ELF-1 (cell line): ENCODE measurements around the gene ABHD1.
A peak's percentile ranks its signal among the peaks of the same experiment; 100 is the strongest.
"Not testable (repeated sequence)": the region's sequence is repeated elsewhere in the genome, so short reads cannot be mapped to it uniquely, and the experiment has no call there.

Experiments
- DNase-seq: peaks from one replicate; pipeline ENCODE4 v3.0.0-alpha.2; 2016; ENCODE audit warnings: low read depth, low spot score

Gene ABHD1

DNA sequence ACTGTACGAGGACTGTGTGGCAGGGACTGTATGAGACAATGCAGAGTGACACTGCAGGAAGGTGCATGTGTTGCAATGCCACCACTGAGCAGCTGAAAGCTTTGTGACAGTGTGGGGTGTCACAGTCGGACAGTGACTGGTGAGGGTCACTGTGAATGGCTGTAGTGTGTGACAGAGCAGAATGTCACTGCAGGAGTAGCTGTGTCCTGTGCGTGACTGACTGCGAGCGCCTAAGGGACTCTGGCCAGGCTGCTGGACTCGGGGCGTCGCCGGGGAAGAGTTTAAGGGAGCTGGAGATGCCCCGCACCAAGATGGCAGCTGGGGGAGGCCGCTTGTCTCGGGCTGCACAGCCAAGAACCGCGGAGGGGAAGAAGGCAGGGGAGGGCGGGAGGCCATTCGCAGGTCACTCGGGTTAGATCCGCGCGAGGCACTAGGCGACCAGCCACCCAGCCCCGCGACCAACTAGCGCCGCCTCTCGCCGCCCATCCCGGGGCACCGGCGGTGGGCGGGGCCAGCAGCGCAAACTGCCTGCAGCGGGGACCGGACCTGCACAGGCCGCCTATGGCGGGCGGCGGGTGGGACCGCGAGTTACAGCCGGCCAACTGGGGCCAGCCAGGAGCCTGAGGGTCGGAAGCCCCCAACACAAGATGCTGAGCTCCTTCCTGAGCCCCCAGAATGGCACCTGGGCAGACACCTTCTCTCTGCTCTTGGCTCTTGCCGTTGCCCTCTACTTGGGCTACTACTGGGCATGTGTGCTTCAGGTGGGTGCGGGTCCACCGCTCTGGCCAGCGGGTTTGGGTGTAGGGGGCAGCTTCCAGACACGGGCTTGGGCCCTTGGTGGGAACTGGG, at the start of gene ABHD1:
Gene ABHD1, plus strand, starts transcription at position 514 of the 849 bp plus-strand sequence. Its CDS starts 134 bp downstream, at position 648.
- DNase-seq, result peak; percentile 40

DNA sequence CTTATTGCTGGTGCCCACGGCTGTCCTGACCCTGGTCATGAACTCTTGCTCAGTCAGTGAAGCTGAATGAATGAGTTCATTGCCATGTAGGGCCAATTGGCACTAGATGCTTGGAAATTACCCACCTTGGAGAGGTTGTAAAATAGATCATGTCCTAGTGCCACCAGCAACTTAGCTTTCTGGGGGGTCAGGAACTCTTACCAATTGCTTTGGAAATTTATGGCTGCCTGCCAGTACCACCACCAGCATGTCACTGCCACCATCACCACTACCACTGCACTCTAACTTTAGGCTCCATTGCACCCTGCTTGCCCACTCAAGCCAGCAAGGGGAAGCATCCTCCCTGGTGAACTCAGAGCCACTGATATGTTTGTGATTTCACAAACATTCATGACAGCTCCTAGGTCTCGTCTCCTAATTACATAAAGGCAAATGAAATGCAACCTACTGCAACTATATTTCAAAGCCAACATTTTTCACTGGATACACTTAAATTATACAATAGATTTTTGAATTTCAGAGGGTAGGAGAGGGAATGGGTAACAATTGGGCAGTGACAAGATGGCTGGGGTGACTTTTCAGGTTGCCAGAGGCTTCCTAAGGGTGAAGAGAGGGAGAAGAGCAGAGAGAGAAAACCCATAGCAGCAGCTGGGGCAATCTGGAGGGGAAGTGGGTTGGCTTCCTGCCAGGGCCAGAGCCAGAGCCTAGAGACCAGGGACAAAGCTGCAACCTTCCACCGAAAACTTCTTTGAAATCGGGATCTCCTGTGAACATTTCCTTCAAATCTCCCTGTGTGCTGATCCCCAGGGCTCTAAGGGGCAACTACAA, 48.7 kb upstream of the ABHD1 start:
- DNase-seq, result no peak

DNA sequence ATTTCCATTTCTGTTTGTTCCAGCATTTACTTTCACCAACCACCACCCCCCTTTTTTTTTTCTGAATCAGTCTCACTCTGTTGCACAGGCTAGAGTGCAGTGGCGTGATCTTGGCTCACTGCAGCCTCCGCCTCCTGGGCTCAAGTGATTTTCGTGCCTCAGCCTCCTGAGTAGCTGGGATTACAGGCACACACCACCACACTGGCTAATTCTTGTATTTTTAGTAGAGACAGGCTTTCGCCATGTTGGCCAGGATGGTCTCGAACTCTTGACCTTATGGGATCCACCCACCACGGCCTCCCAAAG, 48.1 kb upstream of the ABHD1 start:
- not testable (repeated sequence) for DNase-seq

DNA sequence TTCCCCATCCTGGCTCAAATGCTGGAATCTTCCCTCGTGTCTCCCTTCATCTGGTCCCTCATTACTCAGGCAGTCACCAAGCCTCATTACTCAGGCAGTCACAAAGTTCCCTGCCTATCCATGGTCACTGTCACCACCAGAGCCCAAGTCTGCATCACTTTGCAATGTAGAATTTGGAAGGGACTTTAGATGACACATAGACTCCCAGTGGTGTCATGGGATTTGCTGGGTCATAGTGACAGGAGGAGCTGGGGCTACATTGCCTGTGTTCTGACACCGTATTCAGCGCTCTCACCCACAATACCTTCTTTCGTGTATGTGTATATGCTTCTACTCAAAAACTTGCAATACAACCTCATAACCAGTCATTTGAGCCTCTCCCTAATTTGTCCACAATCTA, 47.3 kb upstream of the ABHD1 start:
- DNase-seq, result no peak

DNA sequence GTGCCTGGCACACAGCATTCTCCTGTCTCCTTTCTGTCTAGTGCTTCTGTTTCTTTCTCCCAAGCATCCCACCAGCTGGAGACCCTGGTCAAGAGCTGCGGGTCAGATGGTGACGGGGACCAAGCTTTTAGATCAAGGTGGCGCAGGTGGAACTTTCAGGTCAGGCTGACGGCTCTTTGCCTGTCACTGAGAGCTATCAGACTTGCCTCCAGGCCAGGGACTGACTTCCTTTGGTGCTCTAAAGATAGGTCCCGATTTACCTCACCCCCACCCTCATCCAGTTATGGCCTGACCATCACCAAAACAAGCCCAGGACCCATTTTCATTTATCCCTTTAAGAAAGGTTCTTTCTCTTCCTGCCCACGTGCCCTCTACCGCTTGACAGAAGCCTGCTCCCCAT, 46.4 kb upstream of the ABHD1 start:
- no peak for DNase-seq

DNA sequence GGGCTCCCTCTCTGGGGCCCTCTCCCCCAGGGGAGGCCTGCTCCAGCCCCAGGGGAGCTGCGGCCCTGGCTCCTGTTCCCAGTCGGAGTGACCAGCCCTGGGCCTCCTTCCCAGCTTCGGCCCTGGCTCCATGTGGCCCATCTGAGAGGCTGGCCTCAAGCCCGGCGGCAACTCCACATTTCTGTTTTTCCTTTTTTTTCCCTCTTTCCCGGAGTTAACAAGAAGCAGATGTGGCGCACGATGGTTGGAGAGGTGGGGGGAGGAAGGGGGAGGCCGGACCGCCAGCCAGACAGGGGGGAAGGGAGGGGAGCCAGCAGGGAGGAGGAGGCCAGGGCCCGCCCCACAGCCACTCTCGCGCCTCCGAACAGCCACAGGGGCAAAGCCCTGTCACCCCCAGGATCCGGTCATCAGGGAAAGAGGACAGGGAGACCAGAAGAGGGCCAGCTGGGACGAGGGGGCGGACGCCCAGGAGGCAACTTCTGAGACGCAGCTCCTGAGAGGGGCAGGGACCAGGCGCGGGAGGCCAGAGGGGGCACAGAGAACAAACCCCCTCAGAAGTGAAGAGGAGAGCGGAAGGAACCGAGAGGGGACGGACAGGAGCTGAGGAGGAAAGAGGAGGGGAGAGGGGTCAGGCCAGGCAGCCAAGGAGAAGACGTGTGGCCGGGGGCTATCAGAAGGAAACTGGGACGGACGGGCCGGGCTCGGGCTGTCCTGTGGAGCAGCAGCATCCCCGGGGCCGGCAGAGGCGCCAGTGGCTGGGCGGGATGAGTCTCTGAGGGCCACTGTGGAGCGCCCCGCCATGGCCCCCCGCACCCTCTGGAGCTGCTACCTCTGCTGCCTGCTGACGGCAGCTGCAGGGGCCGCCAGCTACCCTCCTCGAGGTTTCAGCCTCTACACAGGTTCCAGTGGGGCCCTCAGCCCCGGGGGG, 45.1 kb upstream of the ABHD1 start, which contains the start of gene EMILIN1:
Gene EMILIN1, plus strand, starts transcription at position 349 of the 928 bp plus-strand sequence. Its CDS starts 451 bp downstream, at position 800.
- no peak for DNase-seq

DNA sequence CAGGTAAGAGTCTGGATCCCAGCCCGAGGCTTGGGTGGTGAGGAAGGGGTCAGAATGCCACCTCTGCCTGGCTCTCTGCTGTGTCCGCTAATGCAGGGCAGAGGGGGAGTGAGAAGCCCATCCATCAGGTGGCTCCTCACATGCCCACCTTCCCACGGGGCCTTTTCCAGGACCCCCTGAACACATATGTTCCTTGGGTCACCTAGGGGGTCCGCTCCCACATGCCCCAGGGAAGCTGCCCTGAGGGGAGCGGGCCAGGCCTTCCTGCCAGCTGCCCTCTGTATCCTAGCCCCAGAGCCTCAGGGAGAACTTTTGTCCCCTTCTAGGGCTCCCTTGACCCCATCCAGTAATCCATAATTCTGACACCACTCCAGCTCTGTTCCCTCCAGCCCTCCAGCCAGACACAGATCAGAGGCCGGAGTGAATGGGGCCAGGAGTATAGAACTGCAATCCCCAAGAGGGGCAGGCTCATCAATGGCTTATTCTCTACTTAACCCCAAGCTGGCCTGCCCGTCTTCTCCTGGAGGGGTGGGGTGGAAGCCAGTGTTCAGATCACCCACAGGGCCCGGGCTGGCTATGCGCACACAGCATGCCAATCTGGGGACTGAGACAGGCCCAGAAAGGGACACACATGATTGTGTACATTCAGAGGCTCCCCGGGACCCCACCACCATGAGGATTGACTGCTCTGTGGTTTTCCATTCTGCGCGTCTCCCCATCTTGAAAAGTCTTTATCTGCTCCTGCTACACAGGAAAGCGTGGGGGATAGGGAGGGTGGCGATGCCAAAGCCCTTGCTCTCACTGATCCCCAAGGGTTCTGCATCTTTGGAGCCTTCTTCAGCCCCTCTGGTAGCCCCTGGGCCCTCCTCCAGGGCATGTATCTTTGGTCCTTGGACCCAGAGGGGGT, 44.1 kb upstream of the ABHD1 start:
- no peak for DNase-seq

DNA sequence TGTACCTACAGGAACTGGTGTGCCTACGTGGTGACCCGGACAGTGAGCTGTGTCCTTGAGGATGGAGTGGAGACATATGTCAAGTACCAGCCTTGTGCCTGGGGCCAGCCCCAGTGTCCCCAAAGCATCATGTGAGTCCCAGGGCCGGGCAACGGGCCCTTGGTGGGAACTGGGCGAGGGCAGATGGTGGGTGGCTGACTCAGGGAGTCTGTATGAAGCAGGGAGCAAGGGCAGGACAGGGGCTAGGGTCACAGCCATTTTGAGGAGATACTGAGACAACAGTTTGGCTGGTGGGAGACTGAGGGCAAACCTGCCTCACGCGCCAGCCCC, 43.5 kb upstream of the ABHD1 start:
- no peak for DNase-seq

DNA sequence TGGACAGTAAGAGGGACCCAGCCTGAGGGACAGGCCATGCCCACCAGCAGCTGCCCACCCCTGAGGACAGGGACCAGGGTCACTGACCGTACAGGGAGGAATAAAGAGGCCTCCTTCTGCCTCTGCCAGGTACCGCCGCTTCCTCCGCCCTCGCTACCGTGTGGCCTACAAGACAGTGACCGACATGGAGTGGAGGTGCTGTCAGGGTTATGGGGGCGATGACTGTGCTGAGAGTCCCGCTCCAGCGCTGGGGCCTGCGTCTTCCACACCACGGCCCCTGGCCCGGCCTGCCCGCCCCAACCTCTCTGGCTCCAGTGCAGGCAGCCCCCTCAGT, 43.0 kb upstream of the ABHD1 start:
- DNase-seq, result no peak

DNA sequence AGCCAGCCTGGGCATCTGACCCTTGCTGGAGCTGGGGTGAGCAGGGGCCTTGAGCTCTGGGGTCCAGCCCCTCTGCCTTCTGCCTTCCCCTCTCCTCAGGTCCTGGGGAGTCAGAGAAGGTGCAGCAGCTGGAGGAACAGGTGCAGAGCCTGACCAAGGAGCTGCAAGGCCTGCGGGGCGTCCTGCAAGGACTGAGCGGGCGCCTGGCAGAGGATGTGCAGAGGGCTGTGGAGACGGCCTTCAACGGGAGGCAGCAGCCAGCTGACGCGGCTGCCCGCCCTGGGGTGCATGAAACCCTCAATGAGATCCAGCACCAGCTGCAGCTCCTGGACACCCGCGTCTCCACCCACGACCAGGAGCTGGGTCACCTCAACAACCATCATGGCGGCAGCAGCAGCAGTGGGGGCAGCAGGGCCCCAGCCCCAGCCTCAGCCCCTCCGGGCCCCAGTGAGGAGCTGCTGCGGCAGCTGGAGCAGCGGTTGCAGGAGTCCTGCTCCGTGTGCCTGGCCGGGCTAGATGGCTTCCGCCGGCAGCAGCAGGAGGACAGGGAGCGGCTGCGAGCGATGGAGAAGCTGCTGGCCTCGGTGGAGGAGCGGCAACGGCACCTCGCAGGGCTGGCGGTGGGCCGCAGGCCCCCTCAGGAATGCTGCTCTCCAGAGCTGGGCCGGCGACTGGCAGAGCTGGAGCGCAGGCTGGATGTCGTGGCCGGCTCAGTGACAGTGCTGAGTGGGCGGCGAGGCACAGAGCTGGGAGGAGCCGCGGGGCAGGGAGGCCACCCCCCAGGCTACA, 41.4 kb upstream of the ABHD1 start:
- DNase-seq, result no peak

DNA sequence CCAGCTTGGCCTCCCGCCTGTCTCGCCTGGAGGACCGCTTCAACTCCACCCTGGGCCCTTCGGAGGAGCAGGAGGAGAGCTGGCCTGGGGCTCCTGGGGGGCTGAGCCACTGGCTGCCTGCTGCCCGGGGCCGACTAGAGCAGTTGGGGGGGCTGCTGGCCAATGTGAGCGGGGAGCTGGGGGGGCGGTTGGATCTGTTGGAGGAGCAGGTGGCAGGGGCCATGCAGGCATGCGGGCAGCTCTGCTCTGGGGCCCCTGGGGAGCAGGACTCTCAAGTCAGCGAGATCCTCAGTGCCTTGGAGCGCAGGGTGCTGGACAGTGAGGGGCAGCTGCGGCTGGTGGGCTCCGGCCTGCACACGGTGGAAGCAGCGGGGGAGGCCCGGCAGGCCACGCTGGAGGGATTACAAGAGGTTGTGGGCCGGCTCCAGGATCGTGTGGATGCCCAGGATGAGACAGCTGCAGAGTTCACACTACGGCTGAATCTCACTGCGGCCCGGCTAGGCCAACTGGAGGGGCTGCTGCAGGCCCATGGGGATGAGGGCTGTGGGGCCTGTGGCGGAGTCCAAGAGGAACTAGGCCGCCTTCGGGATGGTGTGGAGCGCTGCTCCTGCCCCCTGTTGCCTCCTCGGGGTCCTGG, 40.7 kb upstream of the ABHD1 start:
- no peak for DNase-seq

DNA sequence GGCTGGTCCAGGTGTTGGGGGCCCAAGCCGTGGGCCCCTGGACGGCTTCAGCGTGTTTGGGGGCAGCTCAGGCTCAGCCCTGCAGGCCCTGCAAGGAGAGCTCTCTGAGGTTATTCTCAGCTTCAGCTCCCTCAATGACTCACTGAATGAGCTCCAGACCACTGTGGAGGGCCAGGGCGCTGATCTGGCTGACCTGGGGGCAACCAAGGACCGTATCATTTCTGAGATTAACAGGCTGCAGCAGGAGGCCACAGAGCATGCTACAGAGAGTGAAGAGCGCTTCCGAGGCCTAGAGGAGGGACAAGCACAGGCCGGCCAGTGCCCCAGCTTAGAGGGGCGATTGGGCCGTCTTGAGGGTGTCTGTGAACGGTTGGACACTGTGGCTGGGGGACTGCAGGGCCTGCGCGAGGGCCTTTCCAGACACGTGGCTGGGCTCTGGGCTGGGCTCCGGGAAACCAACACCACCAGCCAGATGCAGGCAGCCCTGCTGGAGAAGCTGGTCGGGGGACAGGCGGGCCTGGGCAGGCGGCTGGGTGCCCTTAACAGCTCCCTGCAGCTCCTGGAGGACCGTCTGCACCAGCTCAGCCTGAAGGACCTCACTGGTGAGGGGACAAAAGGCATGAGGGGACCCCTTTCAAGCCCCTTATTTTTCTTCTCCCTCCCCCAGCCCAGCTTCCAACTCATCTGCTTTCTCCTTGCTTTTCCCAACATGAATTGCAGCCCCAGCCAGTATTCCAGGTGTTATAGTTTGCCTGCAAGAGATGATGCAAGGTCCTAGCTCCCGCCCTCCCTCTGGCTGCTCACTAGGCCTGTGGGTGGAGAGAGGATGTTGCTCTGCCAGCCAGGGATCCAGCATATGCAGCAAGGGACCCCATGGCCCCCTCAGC, 40.0 kb upstream of the ABHD1 start:
- DNase-seq, result no peak

DNA sequence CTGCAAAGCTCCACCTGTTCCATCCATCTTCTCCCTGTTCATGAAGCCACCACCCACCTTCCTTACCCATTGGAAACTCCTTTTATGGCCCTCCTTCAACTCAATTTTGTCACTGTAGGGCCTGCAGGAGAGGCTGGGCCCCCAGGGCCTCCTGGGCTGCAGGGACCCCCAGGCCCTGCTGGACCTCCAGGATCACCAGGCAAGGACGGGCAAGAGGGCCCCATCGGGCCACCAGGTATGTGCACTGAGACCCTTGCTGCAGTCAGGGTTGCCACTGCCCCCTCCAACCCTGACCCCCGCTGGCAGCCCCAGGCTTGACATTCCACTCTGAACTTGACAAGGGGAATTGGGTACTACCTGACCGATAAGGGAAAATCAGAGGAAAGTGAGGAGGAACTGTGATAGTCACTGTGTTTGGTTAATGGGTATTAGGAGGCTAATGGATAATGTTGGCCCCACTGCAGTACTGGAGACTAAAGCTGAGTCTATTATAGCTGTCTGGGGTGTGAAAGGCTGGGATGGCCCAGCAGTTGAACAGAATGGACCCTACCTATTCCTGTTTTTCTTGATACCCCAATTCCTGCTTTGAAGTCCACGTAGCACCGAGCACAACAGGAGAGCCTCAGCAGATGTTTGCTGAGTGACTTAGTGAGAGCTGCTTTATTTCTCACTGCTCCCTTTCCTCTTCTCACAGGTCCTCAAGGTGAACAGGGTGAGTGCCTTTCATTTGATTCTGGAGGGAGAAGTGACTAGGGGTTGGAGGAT, 39.1 kb upstream of the ABHD1 start:
- no peak for DNase-seq

DNA sequence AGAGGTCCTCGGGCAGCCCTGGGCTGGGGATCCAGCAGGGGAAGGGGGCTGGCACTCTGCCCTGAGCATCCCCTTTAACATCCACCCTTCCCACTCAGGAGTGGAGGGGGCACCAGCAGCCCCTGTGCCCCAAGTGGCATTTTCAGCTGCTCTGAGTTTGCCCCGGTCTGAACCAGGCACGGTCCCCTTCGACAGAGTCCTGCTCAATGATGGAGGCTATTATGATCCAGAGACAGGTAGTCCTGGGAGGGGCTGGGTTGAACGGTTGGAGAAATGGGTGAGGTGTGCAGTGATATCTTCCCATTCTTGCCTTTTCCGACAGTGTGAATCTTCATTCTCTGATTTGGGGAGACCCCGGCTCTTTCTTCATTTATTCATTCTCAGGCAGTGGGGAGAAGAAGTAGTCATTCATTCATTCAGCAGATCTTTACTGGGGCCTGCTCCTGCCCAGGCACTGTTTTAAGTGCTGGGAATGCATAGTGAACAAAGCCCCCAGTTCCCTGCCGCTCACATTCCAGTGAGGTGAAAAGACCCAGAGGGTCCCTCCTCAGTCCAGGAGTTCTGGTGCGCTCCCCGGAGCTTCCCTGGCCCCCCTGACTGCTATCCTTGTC, 38.4 kb upstream of the ABHD1 start:
- DNase-seq, result no peak

DNA sequence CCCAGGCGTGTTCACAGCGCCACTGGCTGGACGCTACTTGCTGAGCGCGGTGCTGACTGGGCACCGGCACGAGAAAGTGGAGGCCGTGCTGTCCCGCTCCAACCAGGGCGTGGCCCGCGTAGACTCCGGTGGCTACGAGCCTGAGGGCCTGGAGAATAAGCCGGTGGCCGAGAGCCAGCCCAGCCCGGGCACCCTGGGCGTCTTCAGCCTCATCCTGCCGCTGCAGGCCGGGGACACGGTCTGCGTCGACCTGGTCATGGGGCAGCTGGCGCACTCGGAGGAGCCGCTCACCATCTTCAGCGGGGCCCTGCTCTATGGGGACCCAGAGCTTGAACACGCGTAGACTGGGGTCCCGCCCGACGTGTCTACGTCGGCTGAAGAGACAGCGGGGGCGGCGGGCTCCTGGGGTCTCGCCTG, 37.9 kb upstream of the ABHD1 start:
- peak; percentile 78 for DNase-seq

DNA sequence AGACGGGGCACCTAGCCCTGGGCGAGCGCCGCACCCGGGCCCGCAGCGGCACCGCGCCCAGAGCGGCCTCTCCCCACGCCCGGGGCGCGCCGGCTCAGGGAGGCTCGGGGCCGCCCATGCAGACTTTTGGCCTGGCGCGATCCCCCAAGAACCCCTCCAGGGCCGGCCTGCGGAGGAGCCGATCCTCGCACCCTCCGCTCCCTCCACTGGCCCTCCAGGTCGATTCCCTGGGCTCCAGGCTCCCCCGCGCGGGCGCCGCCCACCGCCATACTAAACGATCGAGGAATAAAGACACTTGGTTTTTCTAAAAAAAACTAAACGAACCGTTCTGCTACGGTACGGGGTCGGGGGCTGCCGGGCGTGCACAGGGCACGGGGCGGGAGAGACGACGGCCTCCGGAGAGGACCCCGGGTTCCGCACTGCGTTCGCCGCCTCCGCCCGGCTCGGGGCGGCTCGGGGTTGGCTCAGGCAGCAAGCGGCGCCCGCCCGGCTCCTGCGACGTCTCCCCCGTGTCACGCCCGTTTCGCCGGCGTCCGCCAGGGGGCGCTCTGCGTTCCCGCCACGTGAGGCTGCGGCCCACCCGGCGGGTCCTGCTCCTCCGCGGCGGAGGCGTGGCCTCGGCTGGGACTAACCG, 37.4 kb upstream of the ABHD1 start:
- DNase-seq, result peak; percentile 97
